HG02884 (cell line): ENCODE results near the gene C2orf49.

Experiments
- ATAC-seq: cut with Tn5 transposase; IDR thresholded peaks from one replicate; pipeline ENCODE4 v1.9.1; 2021; ENCODE audit warnings: mild to moderate bottlenecking, moderate library complexity; ENCODE audit not compliant: unreplicated experiment

The C2orf49 gene

DNA sequence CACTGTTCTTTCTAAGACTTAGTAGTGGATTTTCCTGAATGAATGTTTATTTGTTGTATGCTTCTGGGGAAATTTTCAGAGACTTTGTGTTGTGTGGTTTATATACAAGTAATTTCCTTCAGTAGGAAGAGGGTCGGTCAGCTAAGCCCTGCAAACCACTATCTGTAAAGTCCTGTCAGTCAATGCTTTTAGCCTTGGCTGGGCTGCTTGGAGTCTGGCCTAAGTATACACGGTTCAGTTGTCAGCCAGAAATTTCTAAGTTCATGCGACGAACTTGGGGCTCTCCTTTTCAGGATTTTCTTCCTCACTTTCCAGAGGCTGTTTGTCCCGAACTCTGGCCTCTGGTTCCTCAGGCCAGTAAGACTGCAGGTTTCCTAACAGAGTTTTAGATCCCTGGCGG lies 21.3 kb downstream of the C2orf49 start:
- ATAC-seq = no peak

DNA sequence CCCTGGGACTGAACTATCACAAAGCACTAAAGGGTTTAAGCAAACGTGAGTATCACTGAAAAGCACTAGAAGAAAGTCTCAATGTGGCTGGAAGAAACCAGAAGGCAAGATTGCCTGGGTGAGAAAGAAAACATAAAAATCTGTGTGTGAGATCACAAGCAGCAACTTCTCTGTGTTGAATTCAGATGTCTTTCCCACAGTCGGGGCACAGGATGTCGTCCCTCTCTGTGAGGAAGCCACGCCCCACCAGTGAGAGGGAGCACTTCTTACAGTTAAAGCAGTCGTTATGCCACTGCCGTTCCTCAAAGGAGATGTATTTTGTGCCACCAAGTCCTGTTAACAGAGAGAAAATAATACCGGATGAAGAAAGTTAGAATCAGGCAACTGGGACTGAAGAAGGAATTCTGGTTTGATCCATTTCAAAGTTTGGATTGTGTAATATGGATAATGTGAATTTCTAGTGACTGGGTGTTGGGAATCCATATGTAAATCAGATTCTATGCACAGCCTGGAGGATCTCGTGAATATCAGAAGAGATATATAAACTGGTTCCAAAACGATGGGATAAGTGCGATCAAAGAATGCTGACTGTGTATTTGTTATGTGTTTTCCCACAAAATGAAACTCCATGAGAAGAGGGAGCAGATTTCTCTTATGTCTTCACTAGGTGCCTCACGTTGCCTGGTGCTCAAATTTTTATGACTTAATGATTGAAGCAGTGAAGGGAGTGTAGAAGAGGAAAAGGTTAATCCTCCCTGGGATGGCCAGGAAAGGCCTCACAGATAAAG lies 24.0 kb downstream of the C2orf49 start:
- no peak for ATAC-seq

GRCh38 chr2:105362862-105363591 lies 25.7 kb downstream of the C2orf49 start:
- no peak for ATAC-seq

- ATAC-seq = no peak
These were observed 27.2 kb downstream of the C2orf49 start for GRCh38 chr2:105364436-105365139.

- no peak for ATAC-seq
These were observed 27.9 kb downstream of the C2orf49 start for GRCh38 chr2:105365206-105365605.

- no peak for ATAC-seq
These were observed 31.5 kb downstream of the C2orf49 start for GRCh38 chr2:105368759-105369408.

DNA sequence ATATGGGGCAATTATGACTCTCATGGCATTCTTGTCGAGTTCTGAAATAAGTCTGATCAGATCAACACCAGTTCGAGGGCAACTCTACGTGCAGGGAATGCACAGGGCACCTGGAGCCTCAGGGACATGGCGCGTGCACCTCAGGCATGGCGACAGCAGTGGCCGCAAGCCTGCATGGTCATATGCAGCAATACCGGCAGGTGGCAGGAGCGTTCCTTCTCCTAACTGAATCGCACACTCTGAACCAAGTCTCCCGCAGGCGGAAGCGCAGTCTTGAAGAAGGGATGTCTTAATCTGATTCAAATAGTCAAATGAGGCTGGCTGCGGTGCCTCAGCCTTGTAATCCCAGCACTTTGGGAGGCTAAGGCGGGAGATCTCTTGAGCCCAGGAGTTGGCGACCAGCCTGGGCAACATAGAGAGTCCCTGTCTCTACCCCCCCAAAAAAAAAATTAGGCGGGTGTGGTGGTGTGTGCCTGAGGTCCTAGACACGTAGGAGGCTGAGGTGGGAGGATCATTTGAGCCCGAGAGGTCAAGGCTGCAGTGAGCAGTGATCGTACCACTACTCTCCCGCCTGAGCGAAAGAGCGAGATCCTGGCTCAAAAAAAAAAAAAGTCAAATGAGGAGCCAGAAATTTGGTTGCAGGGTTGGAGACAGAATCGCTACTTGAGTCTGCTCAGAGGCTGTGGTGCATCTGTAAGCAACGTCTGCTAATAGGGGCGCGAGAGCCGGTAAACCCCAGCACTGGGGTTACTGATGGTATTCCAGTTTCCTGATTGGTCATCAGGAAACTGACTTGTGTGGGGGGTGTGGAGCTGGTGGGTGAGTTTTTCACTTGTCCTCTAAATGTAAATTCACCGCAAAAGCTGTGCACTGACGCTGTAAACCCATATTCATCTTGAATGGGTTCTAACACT lies 32.7 kb downstream of the C2orf49 start:
- ATAC-seq = peak; percentile 98

DNA sequence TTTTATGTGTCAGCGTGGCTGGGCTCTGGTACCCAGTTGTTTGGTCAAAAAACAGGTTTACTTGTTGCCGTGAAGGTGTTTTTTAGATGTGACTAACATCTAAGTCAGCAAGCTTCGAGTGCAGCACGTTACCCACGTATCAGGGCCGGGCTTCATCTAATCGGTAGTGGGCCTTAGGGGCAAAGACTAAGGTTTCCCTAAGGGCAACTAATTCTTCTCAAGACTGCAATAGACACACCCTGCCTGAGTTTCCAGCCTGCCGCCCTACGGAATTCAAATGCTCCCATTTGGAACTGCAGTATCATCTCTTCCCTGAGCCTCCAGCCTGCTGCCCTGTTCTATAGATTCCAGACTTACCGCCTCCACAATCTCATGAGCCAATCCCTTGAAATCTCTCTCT lies 33.8 kb downstream of the C2orf49 start:
- ATAC-seq = no peak

- no peak for ATAC-seq
These were observed 34.5 kb downstream of the C2orf49 start for GRCh38 chr2:105371810-105372209.

DNA sequence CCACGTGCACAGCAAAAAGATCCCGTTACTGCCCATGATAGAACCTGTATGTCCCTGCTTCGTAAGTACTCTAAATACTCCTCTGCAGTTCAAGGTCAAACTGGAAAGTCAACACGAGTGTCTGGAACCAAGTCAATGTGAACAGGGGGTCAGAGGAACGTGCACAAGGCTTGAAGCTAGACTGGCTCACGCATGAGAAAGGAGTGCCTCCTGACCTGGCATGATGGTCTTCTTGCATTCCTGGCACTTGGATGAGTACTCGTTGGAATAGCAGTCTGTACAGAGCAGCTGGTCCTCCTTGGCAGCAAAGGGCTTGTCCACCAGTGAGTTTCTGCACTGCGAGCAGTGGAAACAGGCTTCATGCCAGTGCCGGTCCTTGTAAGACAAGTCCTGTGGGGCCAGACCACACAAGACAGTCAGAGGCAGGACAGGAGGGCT lies 36.0 kb downstream of the C2orf49 start:
- no peak for ATAC-seq

DNA sequence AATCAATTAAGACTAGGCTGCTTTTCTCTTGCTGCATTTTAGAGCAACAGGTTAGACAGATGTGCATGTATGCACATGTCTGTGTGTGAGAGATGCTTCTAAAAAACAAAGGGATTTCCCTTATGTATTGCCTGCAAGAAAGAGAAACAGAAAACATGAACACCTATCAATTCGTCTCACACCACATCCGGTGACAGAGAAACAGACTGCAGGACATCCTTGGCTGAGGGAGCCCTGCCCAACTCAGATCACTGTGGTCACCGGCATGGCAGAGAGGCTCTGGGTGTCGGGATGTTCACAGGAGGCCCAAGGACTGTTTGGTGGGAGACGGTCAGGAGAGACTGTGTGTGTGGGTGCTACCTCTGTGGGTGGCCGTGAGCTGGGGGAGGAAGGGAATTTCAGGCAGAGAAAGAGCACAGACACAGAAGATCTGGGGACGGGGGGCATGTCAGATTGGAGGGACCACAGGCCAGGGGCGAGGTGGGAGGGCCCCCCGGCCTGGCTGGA lies 36.6 kb downstream of the C2orf49 start:
- no peak for ATAC-seq

GRCh38 chr2:105375001-105375561 lies 37.7 kb downstream of the C2orf49 start:
- no peak for ATAC-seq

- ATAC-seq = no peak
These were observed 38.7 kb downstream of the C2orf49 start for GRCh38 chr2:105376010-105376409.

DNA sequence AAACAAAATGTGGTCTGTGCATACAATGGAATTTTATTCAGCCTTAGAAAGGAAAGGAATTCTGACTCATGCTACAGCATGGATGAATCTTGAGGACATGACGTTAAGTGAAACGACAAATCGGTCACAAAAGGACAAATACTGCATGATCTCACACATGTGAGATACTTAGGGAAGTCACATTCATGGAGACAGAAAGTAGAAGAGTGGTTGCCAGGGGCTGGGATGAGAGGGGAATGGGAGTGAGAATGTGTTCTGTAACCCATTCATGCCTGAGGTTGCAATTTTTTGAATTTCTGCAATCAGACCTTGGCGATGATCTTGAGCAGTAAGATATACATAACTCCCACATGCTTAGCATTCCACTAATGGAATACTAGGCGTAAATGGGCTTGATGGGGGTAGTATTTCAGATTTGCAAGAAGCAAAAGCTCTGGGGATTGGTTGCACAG lies 39.5 kb downstream of the C2orf49 start:
- no peak for ATAC-seq

DNA sequence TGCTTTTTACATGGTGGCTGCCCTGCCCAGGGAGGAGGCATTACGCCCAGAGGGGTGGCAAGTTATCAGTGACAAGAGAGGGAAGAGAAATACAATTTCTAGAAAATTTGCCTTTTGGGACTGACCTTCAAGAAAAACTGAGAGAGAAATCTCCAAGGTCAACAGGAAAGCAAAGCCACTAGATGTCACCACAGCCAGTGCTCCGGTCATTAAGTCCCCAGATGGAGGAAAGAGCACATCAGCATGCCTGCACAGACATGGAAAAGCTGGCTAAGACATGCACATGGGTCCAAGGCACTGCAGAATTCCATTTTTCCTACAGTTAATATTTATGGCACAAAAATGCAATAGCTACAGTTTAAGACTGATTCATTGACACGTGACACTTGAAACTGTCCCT lies 40.5 kb downstream of the C2orf49 start:
- ATAC-seq = no peak

GRCh38 chr2:105378276-105378840 lies 41.0 kb downstream of the C2orf49 start:
- ATAC-seq = no peak

DNA sequence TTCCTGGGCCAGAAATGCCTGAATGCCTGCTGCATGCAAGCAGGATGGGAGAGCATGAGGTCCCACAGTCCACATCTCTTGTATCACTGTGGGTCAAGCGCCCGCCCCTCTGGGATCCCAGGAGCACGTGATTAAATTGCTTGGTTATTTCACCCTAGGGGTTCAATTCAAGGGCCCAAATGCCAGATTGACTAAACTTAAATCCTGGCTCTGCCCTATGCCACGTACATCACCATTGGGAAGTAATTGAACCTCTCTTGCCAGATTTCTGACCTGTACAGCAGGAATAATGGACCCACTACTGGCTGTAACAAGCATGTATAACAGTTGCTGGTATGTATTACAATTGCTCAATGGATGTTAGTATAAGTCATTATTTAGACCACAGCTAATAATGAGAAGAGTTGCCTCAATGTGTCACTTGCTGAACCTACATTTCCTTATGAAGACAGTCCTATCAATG lies 41.6 kb downstream of the C2orf49 start:
- no peak for ATAC-seq

DNA sequence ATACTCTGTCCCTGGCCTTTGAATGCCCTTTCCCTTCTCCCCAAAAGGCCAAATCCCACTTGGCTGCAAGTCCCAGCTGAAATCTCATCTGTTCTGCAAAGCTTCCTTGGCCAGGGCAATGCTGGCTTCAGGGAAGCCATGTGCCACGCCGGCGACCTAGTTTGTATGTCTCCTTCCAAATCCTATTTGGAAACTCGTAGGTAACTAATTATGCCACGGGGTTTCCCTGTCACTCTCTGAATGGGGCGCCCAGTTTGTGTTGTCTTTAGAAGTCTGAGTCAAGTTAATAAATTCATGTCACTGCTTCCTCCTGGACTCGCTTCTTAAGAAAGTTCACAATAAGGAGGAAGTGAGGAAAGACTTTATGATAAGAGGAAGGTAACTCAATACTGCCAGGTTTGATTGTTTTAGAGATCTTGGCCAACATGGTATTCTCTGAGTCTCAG lies 42.4 kb downstream of the C2orf49 start:
- no peak for ATAC-seq
